Measurements from ENCODE around the gene ZBTB17.
A peak's percentile ranks its signal among the peaks of the same experiment; 100 is the strongest.

DNA sequence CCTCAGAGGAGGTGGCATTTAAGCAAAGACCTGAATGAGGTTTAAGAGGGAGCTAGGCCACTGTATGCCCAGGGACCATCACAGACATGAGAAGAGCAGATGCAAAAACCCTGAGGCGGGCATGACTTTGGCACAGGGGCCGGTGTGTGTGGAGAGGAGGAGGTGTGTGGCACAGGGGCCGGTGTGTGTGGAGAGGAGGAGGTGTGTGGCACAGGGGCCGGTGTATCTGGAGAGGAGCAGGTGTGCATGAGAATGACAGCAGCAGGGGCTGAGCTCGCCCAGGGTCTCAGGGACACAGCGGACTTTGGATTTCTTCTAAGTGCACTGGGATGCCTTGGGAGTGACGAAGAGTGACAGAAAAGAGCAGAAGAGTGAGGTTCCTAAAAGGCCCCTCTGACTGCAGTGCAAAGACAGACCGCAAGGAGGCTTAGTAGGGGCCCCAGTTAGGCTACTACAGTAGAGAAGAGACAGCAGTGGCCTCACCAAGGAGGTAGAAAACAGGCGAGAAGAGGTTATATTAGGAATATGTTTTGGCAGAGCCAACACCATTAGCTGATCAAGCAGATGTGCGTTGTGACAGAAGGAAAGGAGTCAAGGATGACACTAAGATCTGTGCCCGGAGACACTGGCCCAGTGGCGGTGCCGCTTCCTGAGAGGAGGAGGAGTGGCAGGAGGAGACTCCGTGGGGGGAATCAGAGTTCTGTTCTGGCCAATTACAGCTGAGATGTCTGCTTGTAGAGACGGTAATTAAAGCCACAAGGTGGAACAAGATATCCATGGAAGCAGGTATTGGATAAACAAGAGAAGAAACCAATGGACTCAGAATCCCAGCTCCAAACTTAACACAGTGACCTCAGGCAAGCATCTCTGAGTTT is 18.4 kb downstream of the ZBTB17 start:
- 0 out of 2 replicates have a peak, but pooled peaks have one; percentile 7 for TF ChIP-seq CTCF (IDR thresholded peaks at IDR 0.05; ENCODE audit: low read depth, low read length)
- no peak for TF ChIP-seq EZH2phosphoT487 (IDR thresholded peaks at IDR 0.05; ENCODE audit: low read depth)
